ENCODE data around the gene RHOBTB1.
"Not testable (repeated sequence)": the region's sequence is repeated elsewhere in the genome, so short reads cannot be mapped to it uniquely, and the experiment has no call there.

The RHOBTB1 gene

GRCh38 chr10:60944058-60944909, at the start of gene RHOBTB1:
TSS of gene RHOBTB1 (minus strand) at chr10:60944185. CDS start at chr10:60911542, 32,643 bp downstream.
- DNase-seq: peak; percentile 77

- no peak for DNase-seq
These were observed 48.7 kb upstream of the RHOBTB1 start for GRCh38 chr10:60992636-60993035.

GRCh38 chr10:60990663-60991062, 46.7 kb upstream of the RHOBTB1 start:
- no peak for DNase-seq

GRCh38 chr10:60989400-60989876, 45.5 kb upstream of the RHOBTB1 start:
- DNase-seq: no peak

- DNase-seq: no peak
These were observed 42.8 kb upstream of the RHOBTB1 start for GRCh38 chr10:60986791-60987190.

GRCh38 chr10:60985951-60986350, 42.0 kb upstream of the RHOBTB1 start:
- no peak for DNase-seq

- peak; percentile 39 for DNase-seq
These were observed 37.0 kb upstream of the RHOBTB1 start for GRCh38 chr10:60980997-60981396.

GRCh38 chr10:60979667-60980104, 35.7 kb upstream of the RHOBTB1 start:
- peak; percentile 11 for DNase-seq

- peak; percentile 73 for DNase-seq
These were observed 34.5 kb upstream of the RHOBTB1 start for GRCh38 chr10:60978287-60979115.

GRCh38 chr10:60977161-60978122, 33.5 kb upstream of the RHOBTB1 start:
- DNase-seq: no peak

- DNase-seq: no peak
These were observed 32.7 kb upstream of the RHOBTB1 start for GRCh38 chr10:60976687-60977086.

GRCh38 chr10:60975716-60976115, 31.7 kb upstream of the RHOBTB1 start:
- no peak for DNase-seq

GRCh38 chr10:60974463-60975149, 30.6 kb upstream of the RHOBTB1 start:
- DNase-seq: peak; percentile 56

- DNase-seq: no peak
These were observed 29.1 kb upstream of the RHOBTB1 start for GRCh38 chr10:60973086-60973485.

GRCh38 chr10:60972181-60972580, 28.2 kb upstream of the RHOBTB1 start:
- not testable (repeated sequence) for DNase-seq

- DNase-seq: no peak
These were observed 26.5 kb upstream of the RHOBTB1 start for GRCh38 chr10:60970526-60970925.

- DNase-seq: no peak
These were observed 24.5 kb upstream of the RHOBTB1 start for GRCh38 chr10:60968504-60968903.

- no peak for DNase-seq
These were observed 24.0 kb upstream of the RHOBTB1 start for GRCh38 chr10:60967854-60968484.

- DNase-seq: no peak
These were observed 23.3 kb upstream of the RHOBTB1 start for GRCh38 chr10:60967260-60967659.

- no peak for DNase-seq
These were observed 21.7 kb upstream of the RHOBTB1 start for GRCh38 chr10:60965696-60966095.
